Esophagus muscularis mucosa (tissue), 4 donors: ENCODE data around the gene ZCWPW1. TPM values are rescaled to one million over a fixed set of nuclear protein-coding genes. Genes with fewer than 3 reads are reported as not detected.

Source experiments
- DNase-seq: peaks from one replicate; pipeline ENCODE4 v3.0.0-alpha.2; 2017; ENCODE audit errors: extremely low spot score
- H3K27ac ChIP-seq, 4 donors: fragments of 200-600 bp; sonication (generic); replicated peaks in 1 of 4; 1 replicate in 3 of 4; 2 replicates in 1 of 4; pipeline ENCODE4 v1.5.1; 2016 to 2019; ENCODE audit warnings: mild to moderate bottlenecking in 1 of 4
- H3K27me3 ChIP-seq, 4 donors: fragments of 200-600 bp; sonication (generic); one replicate each; pipeline versions ENCODE4 v1.5.1 to v1.6.0; 2016 to 2019
- H3K36me3 ChIP-seq, 4 donors: fragments of 200-600 bp; sonication (generic); one replicate each; pipeline ENCODE4 v1.5.1; 2016 to 2019
- H3K4me1 ChIP-seq, 4 donors: fragments of 200-600 bp; sonication (generic); one replicate each; pipeline ENCODE4 v1.5.1; 2016 to 2019
- H3K4me3 ChIP-seq, 4 donors: fragments of 200-600 bp; sonication (generic); 1 replicate in 2 of 4; 2 replicates in 2 of 4; pipeline ENCODE4 v1.5.1; 2016 to 2019; ENCODE audit warnings: mild to moderate bottlenecking in 4 of 4, moderate library complexity in 1 of 4
- H3K9me3 ChIP-seq, 4 donors: fragments of 200-600 bp; sonication (generic); 1 replicate in 3 of 4; 2 replicates in 1 of 4; pipeline ENCODE4 v1.5.1; 2016 to 2019
- CTCF ChIP-seq, 3 experiments: fragments of 200-600 bp in 2 of 3; fragments of 450-650 bp in 1 of 3; sonication (generic) in 2 of 3; IDR thresholded peaks; one replicate each; pipeline ENCODE4 v1.5.1; 2017 to 2019; ENCODE audit warnings: antibody characterized with exemption in 3 of 3, mild to moderate bottlenecking in 2 of 3, moderate library complexity in 1 of 3
- EP300 ChIP-seq: sonication (generic); formaldehyde crosslinking; IDR thresholded peaks from one replicate; pipeline ENCODE4 v1.6.1; 2017; ENCODE audit warnings: antibody characterized with exemption
- POLR2A ChIP-seq: fragments of 450-650 bp; IDR thresholded peaks from one replicate; pipeline ENCODE4 v1.6.1; 2017; ENCODE audit warnings: antibody characterized with exemption, moderate library complexity, mild to moderate bottlenecking, low read depth
- POLR2AphosphoS5 ChIP-seq, 2 donors: sonication (generic); formaldehyde crosslinking; IDR thresholded peaks; one replicate each; pipeline ENCODE4 v1.6.1; 2017; ENCODE audit warnings: antibody characterized with exemption in 2 of 2
- WGBS: methylation state at CpG from one replicate; pipeline ENCODE4 v1.1.5; 2018; 5-methylcytosine and 5-hydroxymethylcytosine counted together
- intact Hi-C: fragments of 100-400 bp; cut with DNase I; formaldehyde crosslinking; loops from one replicate; pipeline ENCODE4 v1.15.1; 2023
- total RNA-seq, 4 donors: library from RNA; depleted of rRNA; stranded (reverse); fragments of >200 nt; gene quantifications; one replicate each; pipeline versions ENCODE4 v1.1.0 to v1.2.1, GENCODE V29; 2016

ZCWPW1 gene
- total RNA-seq, result 1 to 10 TPM; 2.9 to 7.6 (median 5.8) TPM

GRCh38 chr7:100428199-100428966 lies at the start of gene ZCWPW1:
ZCWPW1 (minus strand) TSS chr7:100428703; CDS start chr7:100420649, 8,054 bp downstream.
- DNase-seq, result peak; percentile 99
- Histone ChIP-seq H3K36me3 (peaks cover 0 to 26% (median 21%) of the 10 kb centered on the region in 4 donors), H3K27ac (peak within 1 kb of the TSS; percentile 97 to 100 (median 98)), H3K9me3 (no peaks in the 10 kb centered on the region), H3K27me3 (peaks cover 0 to 6% (median 0%) of the 10 kb centered on the region in 4 donors), H3K4me1 (peaks cover 23 to 43% (median 41%) of the 10 kb centered on the region in 4 donors), H3K4me3 (peak within 1 kb of the TSS; percentile 76 to 85 (median 80))
- WGBS, result under 1% methylated on average over 41 of the region's 66 CpGs
- TF ChIP-seq POLR2AphosphoS5 (IDR thresholded peaks at IDR 0.05) (peak in 1 of 2 donors; percentile 99), POLR2A (peak; percentile 99), EP300 (no peak), CTCF (IDR thresholded peaks at IDR 0.05) (peak in 1 of 3 experiments; percentile 32)
- intact Hi-C loops, result no loop called here

GRCh38 chr7:100477871-100478267 lies 49.4 kb upstream of the ZCWPW1 start:
- no peak for DNase-seq
- H3K27ac ChIP-seq, result peak overlapping the region; percentile 91 to 97 (median 94)
- H3K36me3 ChIP-seq, result peaks cover 5 to 28% (median 18%) of the 10 kb centered on the region in 4 donors
- intact Hi-C loops, result loop anchor here (10.0 kb wide), 1 partner anchor 217 kb away; the partner anchor contains the start of gene GIGYF1
- H3K4me1 ChIP-seq, result peaks cover 59 to 66% (median 66%) of the 10 kb centered on the region in 4 donors
- H3K27me3 ChIP-seq, result no peaks in the 10 kb centered on the region
- WGBS, result 0% methylated on average over 7 of the region's 16 CpGs
- H3K4me3 ChIP-seq, result peak overlapping the region; percentile 79 to 100 (median 91)
- no peaks in the 10 kb centered on the region for H3K9me3 ChIP-seq
- TF ChIP-seq CTCF (IDR thresholded peaks at IDR 0.05), result no peak
- no peak for TF ChIP-seq POLR2AphosphoS5 (IDR thresholded peaks at IDR 0.05)
- no peak for TF ChIP-seq EP300
- TF ChIP-seq POLR2A, result no peak

- Histone ChIP-seq H3K9me3 (no peaks in the 10 kb centered on the region), H3K36me3 (peaks cover 5 to 35% (median 21%) of the 10 kb centered on the region in 4 donors), H3K4me3 (peak overlapping the region; percentile 79 to 100 (median 91)), H3K27ac (peak overlapping the region; percentile 91 to 97 (median 94)), H3K4me1 (peaks cover 63 to 68% (median 67%) of the 10 kb centered on the region in 4 donors), H3K27me3 (no peaks in the 10 kb centered on the region)
- no peak for DNase-seq
- no peak for TF ChIP-seq POLR2A
- TF ChIP-seq CTCF (IDR thresholded peaks at IDR 0.05), result peak in 2 of 3 experiments; percentile 18 to 19
- 37% methylated on average over 4 of the region's 30 CpGs for WGBS
- intact Hi-C loops, result loop anchor here (10.0 kb wide), 1 partner anchor 218 kb away; the partner anchor contains the start of gene GIGYF1
Observed at GRCh38 chr7:100476903-100477870, 48.7 kb upstream of the ZCWPW1 start.

GRCh38 chr7:100476101-100476780 lies 47.7 kb upstream of the ZCWPW1 start:
- WGBS, result 13% methylated on average over 6 of the region's 6 CpGs
- Histone ChIP-seq H3K27me3 (no peaks in the 10 kb centered on the region), H3K9me3 (no peaks in the 10 kb centered on the region), H3K36me3 (peaks cover 5 to 44% (median 25%) of the 10 kb centered on the region in 4 donors), H3K27ac (peak overlapping the region; percentile 67 to 97 (median 92)), H3K4me1 (peaks cover 72 to 77% (median 74%) of the 10 kb centered on the region in 4 donors), H3K4me3 (peak overlapping the region; percentile 79 to 100 (median 91))
- intact Hi-C loops, result loop anchor here (10.0 kb wide), 1 partner anchor 219 kb away; the partner anchor contains the start of gene GIGYF1
- no peak for DNase-seq
- TF ChIP-seq CTCF (IDR thresholded peaks at IDR 0.05) (no peak), POLR2A (no peak), POLR2AphosphoS5 (IDR thresholded peaks at IDR 0.05) (no peak), EP300 (no peak)
